DMS114 treated with DMSO at 0.1 percent for 48 hours (cell line): ENCODE results near the gene PPP2R5D.

Source experiments
- DNase-seq: peaks from one replicate; lab custom pipeline; 2025; ENCODE audit not compliant: unreplicated experiment; lab: John Stamatoyannopoulos, UW

Gene PPP2R5D

DNA sequence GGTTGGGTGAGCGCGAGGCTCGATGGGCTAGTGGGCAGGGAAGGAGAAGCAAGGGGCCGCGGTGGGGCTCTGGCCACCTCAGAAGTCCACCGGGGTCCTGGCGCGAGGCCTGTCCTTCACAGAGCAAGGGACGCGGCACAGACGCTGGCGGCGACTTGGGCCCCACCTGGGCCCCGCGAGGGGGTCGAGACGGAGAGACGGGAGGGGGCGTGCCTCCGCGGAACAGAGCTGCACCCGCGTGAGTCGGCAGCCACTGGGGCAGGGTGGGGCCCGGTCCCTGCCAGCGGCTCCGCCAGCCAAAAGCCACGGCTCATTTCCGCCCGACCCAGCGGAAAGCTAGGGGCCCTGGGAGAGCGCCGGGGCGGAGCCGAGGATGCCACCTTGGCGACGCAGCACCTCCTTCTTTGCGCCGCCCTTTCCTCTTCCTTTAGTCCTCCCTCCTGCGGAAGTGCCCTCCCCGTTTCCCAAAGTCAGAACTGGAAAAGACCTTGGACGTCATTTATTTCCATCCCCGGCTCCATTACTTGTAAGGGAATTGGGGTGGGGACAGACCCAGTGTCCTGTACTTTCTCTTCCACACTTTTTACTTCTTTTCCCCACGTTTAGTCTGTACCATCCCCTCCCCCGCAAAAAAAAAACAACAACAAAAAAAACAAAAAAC is 69.3 kb downstream of the PPP2R5D start, which contains the start of gene CUL7:
TSS of gene CUL7 (minus strand) at position 307 of the 661 bp plus-strand sequence. CDS start 1,063 bp downstream, outside the sequence.
- DNase-seq = peak; percentile 97

DNA sequence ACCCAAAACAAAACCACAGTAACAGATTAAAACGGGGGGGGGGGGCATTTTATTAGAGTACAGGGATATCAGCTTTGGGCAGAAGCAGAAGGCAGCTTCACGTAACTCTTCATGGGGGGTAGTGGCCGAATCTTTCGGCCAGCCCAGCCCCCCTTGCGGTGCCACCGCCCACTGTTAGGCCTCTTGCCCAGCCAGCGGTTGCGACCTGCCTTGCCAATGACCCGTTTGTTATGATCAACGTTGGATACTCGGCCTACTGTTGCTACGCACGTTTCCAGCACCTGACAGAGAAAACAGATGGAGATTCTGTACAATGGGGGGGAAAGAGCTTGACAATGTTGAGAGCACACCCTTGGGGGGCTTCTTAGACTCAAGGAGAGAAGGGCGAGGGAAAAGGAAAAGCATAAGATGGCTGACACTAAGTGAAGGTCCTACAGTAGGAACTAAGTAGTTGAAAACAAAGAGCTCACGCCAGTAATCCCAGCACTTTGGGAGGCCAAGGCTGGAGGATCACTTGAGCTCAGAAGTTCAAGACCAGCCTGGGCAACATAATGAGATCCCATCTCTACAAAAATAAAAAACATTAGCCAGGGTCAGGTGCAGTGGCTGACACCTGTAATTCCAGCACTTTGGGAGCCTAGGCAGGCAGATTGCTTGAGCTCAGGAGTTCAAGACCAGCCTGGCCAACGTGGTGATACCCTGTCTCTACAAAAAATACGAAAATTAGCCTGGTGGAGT is 70.0 kb downstream of the PPP2R5D start:
- DNase-seq = no peak

DNA sequence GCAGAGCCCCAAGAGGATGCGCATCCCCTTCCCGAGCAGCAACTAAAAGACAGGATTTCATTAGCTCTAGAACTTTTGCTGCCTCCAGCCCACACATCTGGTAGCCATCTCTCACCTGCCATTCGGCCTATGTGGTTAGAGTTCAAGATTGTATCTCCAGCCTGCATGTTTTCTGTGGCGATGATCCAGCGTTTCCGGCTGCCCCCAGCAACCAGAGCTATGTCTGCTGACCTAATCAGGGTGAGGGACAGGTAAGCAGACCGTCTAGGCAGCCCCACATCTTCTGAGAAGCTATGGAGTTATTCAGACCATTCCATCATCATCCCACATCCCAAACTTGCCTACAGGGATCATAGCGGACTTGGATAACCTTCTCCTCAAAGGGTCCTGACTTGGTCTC is 71.6 kb downstream of the PPP2R5D start:
- no peak for DNase-seq

DNA sequence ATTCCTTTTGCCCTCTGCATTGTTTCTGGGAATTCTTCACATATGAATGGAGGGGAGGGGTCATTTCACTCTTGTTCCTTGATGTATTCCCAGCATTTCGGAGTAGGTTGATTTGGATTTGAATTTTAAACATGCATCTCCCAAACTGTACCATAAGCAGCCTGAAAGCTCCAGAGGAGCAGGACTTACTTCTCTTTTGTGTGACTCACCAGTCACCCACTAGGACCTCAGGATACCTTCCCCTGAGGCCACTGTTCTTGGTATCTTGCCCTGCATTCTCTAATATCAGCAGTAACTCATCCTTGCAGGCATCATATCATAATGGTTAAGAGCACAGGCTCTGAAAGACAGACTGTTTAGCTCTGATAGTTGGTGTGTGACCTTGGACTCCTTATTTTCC is 74.2 kb downstream of the PPP2R5D start:
- DNase-seq = no peak

DNA sequence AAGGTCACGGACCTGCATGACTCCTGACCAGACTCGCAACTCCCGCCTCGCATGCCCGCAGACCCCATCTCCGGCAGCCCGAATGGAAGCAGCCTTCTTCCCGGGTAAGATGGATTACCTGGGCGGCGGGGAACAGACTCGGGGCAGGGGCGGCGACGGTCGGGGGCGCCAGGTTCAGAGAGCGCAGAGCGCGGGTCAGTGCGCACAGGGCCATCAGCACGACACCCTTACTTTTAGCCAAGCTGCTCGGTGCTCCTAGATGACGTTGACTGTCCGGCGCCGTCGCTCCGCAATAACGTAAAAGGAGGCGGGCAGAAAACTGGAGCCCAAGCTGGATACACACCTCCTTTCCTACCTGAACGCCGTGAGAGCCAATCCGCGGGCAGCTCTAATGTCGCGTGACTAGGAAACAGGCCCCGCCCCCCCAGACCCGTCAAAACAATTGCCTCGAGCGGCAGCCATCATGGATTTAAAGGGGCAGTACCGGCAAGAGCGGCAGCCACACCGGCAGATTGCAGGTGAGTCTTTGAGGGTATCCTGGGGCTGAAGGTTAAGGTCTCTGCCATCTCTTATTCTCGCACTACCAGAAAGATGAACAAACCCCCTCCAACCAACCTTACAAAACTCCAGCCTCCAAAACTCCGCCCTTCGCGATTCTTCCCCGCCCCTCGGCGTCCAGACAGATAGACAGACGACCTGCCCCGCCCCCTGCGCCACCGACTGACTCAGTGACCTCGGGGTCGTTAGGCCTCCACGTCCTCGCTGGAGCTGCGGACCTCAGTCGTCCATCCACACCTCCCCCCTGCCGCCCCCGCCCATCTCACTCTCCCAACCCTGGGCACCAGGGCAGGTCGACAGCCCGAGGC is 75.0 kb downstream of the PPP2R5D start, which contains the start of the genes KLC4 and MRPL2:
TSS of gene KLC4 (plus strand) at position 464 of the 866 bp plus-strand sequence. CDS start 1,705 bp downstream, outside the sequence.
TSS of gene MRPL2 (minus strand) at position 267 of the 866 bp plus-strand sequence. CDS start at position 214, 53 bp downstream.
- peak; percentile 99 for DNase-seq

DNA sequence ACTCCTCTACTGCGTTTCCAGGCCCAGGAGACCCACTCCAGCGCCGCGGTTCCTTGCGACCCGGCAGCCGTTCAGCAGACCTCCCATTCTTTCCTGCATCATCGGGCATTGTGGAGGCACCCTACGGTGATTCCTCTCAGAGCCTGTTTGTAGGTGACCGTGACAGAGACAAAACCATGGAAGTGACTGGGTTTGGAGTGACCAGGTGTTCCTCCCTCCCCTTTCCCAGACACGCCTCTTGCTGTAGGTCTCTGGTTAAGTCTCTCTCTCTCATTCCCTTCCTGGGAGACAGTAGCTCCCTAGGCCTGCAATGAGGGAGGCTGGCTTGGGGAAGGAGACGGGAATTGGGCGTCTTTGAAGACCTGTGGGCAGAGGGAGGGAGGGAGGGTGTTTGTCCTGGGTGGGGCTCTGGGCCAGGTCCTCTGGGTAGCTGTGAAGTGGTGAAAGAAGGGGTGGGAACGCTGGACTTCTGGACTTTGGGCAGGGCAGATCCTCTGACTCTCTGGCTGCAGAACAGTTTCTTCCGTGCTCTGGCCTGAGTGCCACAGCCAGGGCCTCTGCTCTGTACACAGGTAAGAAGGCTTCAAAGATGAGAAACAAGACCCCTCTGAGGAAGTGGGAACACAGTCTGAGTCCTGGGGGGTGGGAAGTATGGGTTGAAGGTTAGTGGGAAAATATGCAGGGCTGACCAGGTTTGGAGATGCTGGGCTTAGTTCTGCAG is 75.8 kb downstream of the PPP2R5D start:
- DNase-seq = no peak

DNA sequence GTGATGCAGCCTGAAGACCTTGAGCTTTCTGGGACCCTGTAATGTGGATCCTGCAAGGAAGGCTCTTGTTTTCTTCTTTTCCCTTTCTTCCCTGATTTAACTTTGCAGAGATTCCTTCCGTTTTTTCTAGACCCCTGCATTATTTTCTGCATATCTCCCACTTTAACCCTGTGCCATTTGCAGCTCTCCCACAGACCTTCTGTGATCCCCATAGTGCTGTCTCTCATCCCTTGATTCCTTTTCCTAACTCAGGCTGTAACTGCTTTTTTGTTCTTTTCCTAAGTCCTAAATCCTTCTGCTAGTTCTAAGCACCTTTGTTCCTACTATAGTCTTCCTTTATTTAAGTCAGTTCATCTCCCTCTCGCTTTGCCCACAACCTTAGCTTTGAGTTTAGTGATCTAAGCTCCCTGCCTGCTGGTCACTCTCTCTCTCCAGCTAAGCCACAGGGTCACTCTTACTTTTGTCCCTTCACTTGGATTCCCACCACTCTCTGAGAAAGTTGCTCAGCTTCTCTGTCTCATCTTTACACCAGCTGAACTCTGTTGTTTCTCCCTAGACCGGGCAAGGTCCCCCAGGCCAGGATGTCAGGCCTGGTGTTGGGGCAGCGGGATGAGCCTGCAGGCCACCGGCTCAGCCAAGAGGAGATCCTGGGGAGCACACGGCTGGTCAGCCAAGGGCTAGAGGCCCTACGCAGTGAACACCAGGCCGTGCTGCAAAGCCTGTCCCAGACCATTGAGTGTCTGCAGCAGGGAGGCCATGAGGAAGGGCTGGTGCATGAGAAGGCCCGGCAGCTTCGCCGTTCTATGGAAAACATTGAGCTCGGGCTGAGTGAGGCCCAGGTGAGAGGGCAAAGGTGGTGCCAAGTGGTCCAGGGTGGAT is 76.6 kb downstream of the PPP2R5D start:
- no peak for DNase-seq

DNA sequence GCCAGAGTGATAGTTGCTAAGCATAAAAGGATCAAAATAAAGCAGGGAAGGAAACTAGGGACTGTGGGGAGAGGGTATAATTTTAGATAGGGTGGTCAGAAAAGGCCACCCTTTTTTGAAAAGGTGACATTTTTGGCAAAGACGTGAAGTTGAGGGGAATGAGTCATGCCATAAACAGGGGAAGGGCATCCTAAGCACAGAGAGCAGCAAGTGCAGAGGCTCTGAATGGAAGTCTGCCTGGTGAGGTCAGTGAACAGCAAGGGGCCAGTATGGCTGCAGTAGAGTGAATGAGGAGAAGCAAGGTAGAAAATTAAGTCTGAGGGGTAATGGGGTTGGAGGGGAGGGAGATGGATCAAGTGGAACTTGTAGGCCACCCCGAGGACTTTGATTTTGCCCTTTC is 77.5 kb downstream of the PPP2R5D start:
- no peak for DNase-seq
